Measurements from ENCODE around the gene SMYD5.
A peak's percentile ranks its signal among the peaks of the same experiment; 100 is the strongest.
"Not testable (repeated sequence)": the region's sequence is repeated elsewhere in the genome, so short reads cannot be mapped to it uniquely, and the experiment has no call there.

The SMYD5 gene

GRCh38 chr2:73187549-73187948, 26.5 kb upstream of the SMYD5 start:
- Mint-ChIP-seq H3K36me3 (ENCODE audit: low read depth) (no peaks in the 10 kb centered on the region), H3K27me3 (peaks cover 14% of the 10 kb centered on the region), H3K4me1 (ENCODE audit: low read depth) (no peaks in the 10 kb centered on the region)

GRCh38 chr2:73197579-73197978, 16.5 kb upstream of the SMYD5 start:
- H3K27me3 Mint-ChIP-seq: peaks cover 39% of the 10 kb centered on the region

More at GRCh38 chr2:73187549-73187948, 26.5 kb upstream of the SMYD5 start:
- Mint-ChIP-seq H3K9me3 (no peaks in the 10 kb centered on the region), H3K4me3 (no peak overlapping the region), H3K27ac (no peak overlapping the region)

GRCh38 chr2:73200281-73200680, 13.8 kb upstream of the SMYD5 start:
- not testable (repeated sequence) for H3K4me1 Mint-ChIP-seq (ENCODE audit: low read depth); H3K27ac Mint-ChIP-seq; H3K36me3 Mint-ChIP-seq (ENCODE audit: low read depth); H3K4me3 Mint-ChIP-seq; H3K9me3 Mint-ChIP-seq
- H3K27me3 Mint-ChIP-seq: peaks cover 55% of the 10 kb centered on the region

More at GRCh38 chr2:73197579-73197978, 16.5 kb upstream of the SMYD5 start:
- Mint-ChIP-seq H3K4me3 (no peak overlapping the region), H3K4me1 (ENCODE audit: low read depth) (peaks cover 5% of the 10 kb centered on the region), H3K9me3 (no peaks in the 10 kb centered on the region), H3K27ac (no peak overlapping the region), H3K36me3 (ENCODE audit: low read depth) (no peaks in the 10 kb centered on the region)

- Mint-ChIP-seq H3K27ac (no peak within 1 kb of the TSS), H3K27me3 (peaks cover 52% of the 10 kb centered on the region), H3K9me3 (no peaks in the 10 kb centered on the region), H3K36me3 (ENCODE audit: low read depth) (no peaks in the 10 kb centered on the region), H3K4me1 (ENCODE audit: low read depth) (peaks cover 8% of the 10 kb centered on the region), H3K4me3 (peak within 1 kb of the TSS; percentile 53)
Observed at GRCh38 chr2:73202156-73203054, 11.6 kb upstream of the SMYD5 start, which contains the start of gene NOTO. Gene NOTO, plus strand, starts transcription at chr2:73202574. Its CDS starts 93 bp downstream, at chr2:73202667.

GRCh38 chr2:73203055-73203681, 10.9 kb upstream of the SMYD5 start:
- Mint-ChIP-seq H3K4me3 (no peak overlapping the region), H3K27me3 (peaks cover 50% of the 10 kb centered on the region), H3K4me1 (ENCODE audit: low read depth) (peaks cover 8% of the 10 kb centered on the region), H3K9me3 (no peaks in the 10 kb centered on the region), H3K27ac (no peak overlapping the region), H3K36me3 (ENCODE audit: low read depth) (no peaks in the 10 kb centered on the region)

- no peak overlapping the region for H3K4me3 Mint-ChIP-seq
- peaks cover 8% of the 10 kb centered on the region for H3K4me1 Mint-ChIP-seq (ENCODE audit: low read depth)
- no peaks in the 10 kb centered on the region for H3K9me3 Mint-ChIP-seq
- H3K27ac Mint-ChIP-seq: no peak overlapping the region
- peaks cover 32% of the 10 kb centered on the region for H3K27me3 Mint-ChIP-seq
- H3K36me3 Mint-ChIP-seq (ENCODE audit: low read depth): no peaks in the 10 kb centered on the region
Observed at GRCh38 chr2:73205611-73206010, 8.4 kb upstream of the SMYD5 start.

GRCh38 chr2:73208258-73208657, 5.8 kb upstream of the SMYD5 start:
- no peak overlapping the region for H3K27ac Mint-ChIP-seq
- H3K9me3 Mint-ChIP-seq: no peaks in the 10 kb centered on the region
- no peak overlapping the region for H3K4me3 Mint-ChIP-seq
- peaks cover 22% of the 10 kb centered on the region for H3K27me3 Mint-ChIP-seq
- H3K4me1 Mint-ChIP-seq (ENCODE audit: low read depth): peaks cover 12% of the 10 kb centered on the region
- H3K36me3 Mint-ChIP-seq (ENCODE audit: low read depth): no peaks in the 10 kb centered on the region

- peaks cover 25% of the 10 kb centered on the region for H3K4me1 Mint-ChIP-seq (ENCODE audit: low read depth)
- peaks cover 9% of the 10 kb centered on the region for H3K27me3 Mint-ChIP-seq
- H3K27ac Mint-ChIP-seq: no peak overlapping the region
- H3K36me3 Mint-ChIP-seq (ENCODE audit: low read depth): no peaks in the 10 kb centered on the region
- no peaks in the 10 kb centered on the region for H3K9me3 Mint-ChIP-seq
- no peak overlapping the region for H3K4me3 Mint-ChIP-seq
Observed at GRCh38 chr2:73210019-73210418, 4.0 kb upstream of the SMYD5 start.

- Mint-ChIP-seq H3K27ac (no peak overlapping the region), H3K4me1 (ENCODE audit: low read depth) (peaks cover 32% of the 10 kb centered on the region), H3K27me3 (peaks cover 6% of the 10 kb centered on the region), H3K4me3 (no peak overlapping the region), H3K9me3 (no peaks in the 10 kb centered on the region), H3K36me3 (ENCODE audit: low read depth) (no peaks in the 10 kb centered on the region)
Observed at GRCh38 chr2:73210696-73211095, 3.3 kb upstream of the SMYD5 start.

GRCh38 chr2:73212098-73212447, 2.0 kb upstream of the SMYD5 start:
- Mint-ChIP-seq H3K27me3 (no peaks in the 10 kb centered on the region), H3K36me3 (ENCODE audit: low read depth) (no peaks in the 10 kb centered on the region), H3K27ac (no peak overlapping the region), H3K9me3 (no peaks in the 10 kb centered on the region), H3K4me1 (ENCODE audit: low read depth) (peaks cover 36% of the 10 kb centered on the region), H3K4me3 (no peak overlapping the region)

GRCh38 chr2:73212448-73213176, 1.4 kb upstream of the SMYD5 start:
- H3K9me3 Mint-ChIP-seq: no peaks in the 10 kb centered on the region
- H3K36me3 Mint-ChIP-seq (ENCODE audit: low read depth): no peaks in the 10 kb centered on the region
- peaks cover 37% of the 10 kb centered on the region for H3K4me1 Mint-ChIP-seq (ENCODE audit: low read depth)
- H3K27me3 Mint-ChIP-seq: no peaks in the 10 kb centered on the region
- no peak overlapping the region for H3K27ac Mint-ChIP-seq
- no peak overlapping the region for H3K4me3 Mint-ChIP-seq

- Mint-ChIP-seq H3K4me3 (peak overlapping the region; percentile 94), H3K4me1 (ENCODE audit: low read depth) (peaks cover 37% of the 10 kb centered on the region), H3K36me3 (ENCODE audit: low read depth) (no peaks in the 10 kb centered on the region), H3K27ac (peak overlapping the region; percentile 90), H3K27me3 (no peaks in the 10 kb centered on the region), H3K9me3 (no peaks in the 10 kb centered on the region)
Observed at GRCh38 chr2:73215254-73215653, 1.2 kb downstream of the SMYD5 start.

- Mint-ChIP-seq H3K36me3 (ENCODE audit: low read depth) (peaks cover 7% of the 10 kb centered on the region), H3K9me3 (no peaks in the 10 kb centered on the region)
Observed at GRCh38 chr2:73217160-73217559, 3.1 kb downstream of the SMYD5 start.

GRCh38 chr2:73217826-73218225, 3.8 kb downstream of the SMYD5 start:
- Mint-ChIP-seq H3K36me3 (ENCODE audit: low read depth) (peaks cover 12% of the 10 kb centered on the region), H3K9me3 (no peaks in the 10 kb centered on the region), H3K4me3 (no peak overlapping the region), H3K27me3 (no peaks in the 10 kb centered on the region), H3K4me1 (ENCODE audit: low read depth) (peaks cover 32% of the 10 kb centered on the region), H3K27ac (no peak overlapping the region)

More at GRCh38 chr2:73217160-73217559, 3.1 kb downstream of the SMYD5 start:
- H3K4me3 Mint-ChIP-seq: no peak overlapping the region
- no peaks in the 10 kb centered on the region for H3K27me3 Mint-ChIP-seq
- H3K4me1 Mint-ChIP-seq (ENCODE audit: low read depth): peaks cover 36% of the 10 kb centered on the region
- no peak overlapping the region for H3K27ac Mint-ChIP-seq

GRCh38 chr2:73218298-73218697, 4.3 kb downstream of the SMYD5 start:
- no peak overlapping the region for H3K4me3 Mint-ChIP-seq
- no peak overlapping the region for H3K27ac Mint-ChIP-seq
- peaks cover 14% of the 10 kb centered on the region for H3K36me3 Mint-ChIP-seq (ENCODE audit: low read depth)
- no peaks in the 10 kb centered on the region for H3K9me3 Mint-ChIP-seq
- H3K4me1 Mint-ChIP-seq (ENCODE audit: low read depth): peaks cover 27% of the 10 kb centered on the region
- H3K27me3 Mint-ChIP-seq: no peaks in the 10 kb centered on the region

Data from stimulated activated naive CD8-positive, alpha-beta T cell treated with anti-CD3 and anti-CD28 coated beads, Interleukin-15, Interleukin-2, amounts not matched to agents 100 ng/mL and 50 ng/mL, for 24 hours (primary cell).